ENCODE results near the gene ABHD6. TPM values are rescaled to one million over a fixed set of nuclear protein-coding genes. Genes with fewer than 3 reads are reported as not detected.

ABHD6 gene
- total RNA-seq, 1 experiment from 2014 or later = 3.4 TPM

- CTCF ChIA-PET = interaction anchor here (1.1 to 10.3 kb wide), 5 partner anchors 9 to 114 kb away, joined by 3 to 254 read pairs (median 36); partner anchors contain the start of genes HTD2 and RPP14
- DNase-seq (ENCODE audit: unreplicated experiment) = no peak
- no peaks in the 10 kb centered on the region for H3K36me3 Mint-ChIP-seq (ENCODE audit: insufficient read depth, unreplicated experiment)
- H3K9me3 Mint-ChIP-seq (ENCODE audit: unreplicated experiment) = no peaks in the 10 kb centered on the region
- POLR2A ChIA-PET = no interaction called here
- H3K4me1 Mint-ChIP-seq (ENCODE audit: insufficient read depth, unreplicated experiment) = peaks cover 9% of the 10 kb centered on the region
- intact Hi-C loops (cut with micrococcal nuclease) = no loop called here
- TF ChIP-seq CTCF (IDR thresholded peaks at IDR 0.05; ENCODE audit: unreplicated experiment) = no peak
- BruUV-seq (replicated peaks) = no TSS peak
- H3K4me3 Mint-ChIP-seq (ENCODE audit: unreplicated experiment) = no peak overlapping the region
- no peak overlapping the region for H3K27ac Mint-ChIP-seq (ENCODE audit: low read depth, unreplicated experiment)
- no peaks in the 10 kb centered on the region for H3K27me3 Mint-ChIP-seq (ENCODE audit: insufficient read depth, unreplicated experiment)
These were observed 45.5 kb upstream of the ABHD6 start for GRCh38 chr3:58192069-58192468.

GRCh38 chr3:58193682-58194407 lies 43.7 kb upstream of the ABHD6 start:
- no peak for TF ChIP-seq CTCF (IDR thresholded peaks at IDR 0.05; ENCODE audit: unreplicated experiment)
- ChIA-PET POLR2A (interaction anchor here (0.6 kb wide), 1 partner anchor 11 kb away, joined by 3 read pairs; no protein-coding TSS in a partner anchor), CTCF (interaction anchor here (0.6 to 0.8 kb wide), 5 partner anchors 9 to 134 kb away, joined by 3 to 8 read pairs (median 3); no protein-coding TSS in a partner anchor)
- Mint-ChIP-seq H3K4me1 (ENCODE audit: insufficient read depth, unreplicated experiment) (peaks cover under 1% of the 10 kb centered on the region), H3K27me3 (ENCODE audit: insufficient read depth, unreplicated experiment) (no peaks in the 10 kb centered on the region), H3K4me3 (ENCODE audit: unreplicated experiment) (no peak overlapping the region), H3K27ac (ENCODE audit: low read depth, unreplicated experiment) (no peak overlapping the region), H3K36me3 (ENCODE audit: insufficient read depth, unreplicated experiment) (no peaks in the 10 kb centered on the region), H3K9me3 (ENCODE audit: unreplicated experiment) (no peaks in the 10 kb centered on the region)
- DNase-seq (ENCODE audit: unreplicated experiment) = no peak
- intact Hi-C loops (cut with micrococcal nuclease) = no loop called here
- BruUV-seq (replicated peaks) = no TSS peak

GRCh38 chr3:58197588-58197987 lies 40.0 kb upstream of the ABHD6 start:
- no peak for TF ChIP-seq CTCF (IDR thresholded peaks at IDR 0.05; ENCODE audit: unreplicated experiment)
- H3K4me3 Mint-ChIP-seq (ENCODE audit: unreplicated experiment) = no peak overlapping the region
- H3K27ac Mint-ChIP-seq (ENCODE audit: low read depth, unreplicated experiment) = no peak overlapping the region
- POLR2A ChIA-PET = interaction anchor here (1.0 kb wide), 1 partner anchor 19 kb away, joined by 3 read pairs; no protein-coding TSS in a partner anchor
- no peak for DNase-seq (ENCODE audit: unreplicated experiment)
- no peaks in the 10 kb centered on the region for H3K27me3 Mint-ChIP-seq (ENCODE audit: insufficient read depth, unreplicated experiment)
- H3K9me3 Mint-ChIP-seq (ENCODE audit: unreplicated experiment) = no peaks in the 10 kb centered on the region
- H3K36me3 Mint-ChIP-seq (ENCODE audit: insufficient read depth, unreplicated experiment) = no peaks in the 10 kb centered on the region
- BruUV-seq (replicated peaks) = no TSS peak
- intact Hi-C loops (cut with micrococcal nuclease) = no loop called here
- CTCF ChIA-PET = interaction anchor here (1.3 to 1.4 kb wide), 2 partner anchors 9 kb away, joined by 3 to 4 read pairs; no protein-coding TSS in a partner anchor
- H3K4me1 Mint-ChIP-seq (ENCODE audit: insufficient read depth, unreplicated experiment) = no peaks in the 10 kb centered on the region

GRCh38 chr3:58198362-58198761 lies 39.2 kb upstream of the ABHD6 start:
- ChIA-PET POLR2A (no interaction called here), CTCF (interaction anchor here (1.2 to 1.3 kb wide), 3 partner anchors 9 to 20 kb away, joined by 3 read pairs; no protein-coding TSS in a partner anchor)

More at GRCh38 chr3:58198362-58198761, 39.2 kb upstream of the ABHD6 start:
- DNase-seq (ENCODE audit: unreplicated experiment) = no peak
- TF ChIP-seq CTCF (IDR thresholded peaks at IDR 0.05; ENCODE audit: unreplicated experiment) = no peak
- intact Hi-C loops (cut with micrococcal nuclease) = no loop called here
- H3K4me1 Mint-ChIP-seq (ENCODE audit: insufficient read depth, unreplicated experiment) = no peaks in the 10 kb centered on the region
- BruUV-seq (replicated peaks) = no TSS peak
- no peak overlapping the region for H3K4me3 Mint-ChIP-seq (ENCODE audit: unreplicated experiment)
- H3K27me3 Mint-ChIP-seq (ENCODE audit: insufficient read depth, unreplicated experiment) = peaks cover 7% of the 10 kb centered on the region
- H3K9me3 Mint-ChIP-seq (ENCODE audit: unreplicated experiment) = no peaks in the 10 kb centered on the region
- no peak overlapping the region for H3K27ac Mint-ChIP-seq (ENCODE audit: low read depth, unreplicated experiment)
- no peaks in the 10 kb centered on the region for H3K36me3 Mint-ChIP-seq (ENCODE audit: insufficient read depth, unreplicated experiment)

All from MCF 10A (cell line).